IMR-90 (cell line): Measurements from ENCODE around the gene MYH11.

ENCODE experiments used
- CEBPB ChIP-seq: IDR thresholded peaks from 2 replicates; pipeline ENCODE4 v1.6.1; 2012; ENCODE audit warnings: low read depth, low read length, improper control_type of control experiment
- CTCF ChIP-seq: conservative IDR thresholded peaks from 2 replicates; pipeline ENCODE4 v1.5.1; 2012; ENCODE audit warnings: mild to moderate bottlenecking, low read depth, low read length, improper control_type of control experiment
- POLR2A ChIP-seq: IDR thresholded peaks from 2 replicates; pipeline ENCODE4 v1.6.1; 2012; ENCODE audit warnings: mild to moderate bottlenecking, low read depth, low read length
- RAD21 ChIP-seq: IDR thresholded peaks from 2 replicates; pipeline ENCODE4 v1.6.1; 2012; ENCODE audit warnings: low read length, improper control_type of control experiment
- SMC3 ChIP-seq: fragments of 150-350 bp; IDR thresholded peaks from 2 replicates; pipeline ENCODE4 v1.6.1; 2016; ENCODE audit warnings: low read depth, mild to moderate bottlenecking, antibody characterized with exemption, low read length, moderate library complexity

GRCh38 chr16:15792563-15792971, 64.3 kb downstream of the MYH11 start:
- TF ChIP-seq CTCF (no peak), CEBPB (no peak), RAD21 (no peak), POLR2A (no peak), SMC3 (no peak)
